HepG2 (cell line): Measurements from ENCODE around the gene TUBGCP6. TPM values are rescaled to one million over a fixed set of nuclear protein-coding genes. Genes with fewer than 3 reads are reported as not detected.

ENCODE experiments used
- ATAC-seq: fragments of 200-7000 bp; cut with Tn5 transposase; 3 replicates; pipeline ENCODE4 v1.9.1; 2020; ENCODE audit warnings: mild to moderate bottlenecking, moderate library complexity
- BruUV-seq: library from RNA; stranded (reverse); fragments of 400-500 nt; replicated peaks from 2 replicates; lab custom pipeline; 2021; lab: Mats Ljungman, UMichigan
- CTCF ChIA-PET: fragments of 300-600 bp; formaldehyde crosslinking; extraction: SDS; loops from one replicate; lab custom pipeline; 2021; ENCODE audit warnings: low total read pairs, inconsistent platforms, low intra/inter-chr PET ratio; lab: Yijun Ruan, JAX
- POLR2A ChIA-PET: fragments of 350-600 bp; sonication (Branson Sonifier 250); formaldehyde crosslinking; loops from one replicate; lab custom pipeline; 2020; ENCODE audit warnings: antibody characterized with exemption, inconsistent platforms; lab: Yijun Ruan, JAX
- DNase-seq: peaks from one replicate; pipeline ENCODE4 v3.0.0-alpha.2; 2015; ENCODE audit warnings: low spot score
- FAIRE-seq: peaks from 3 replicates; lab custom pipeline; 2011; peaks lifted over from hg19 to GRCh38; lab: Jason Lieb, UNC
- H2AFZ ChIP-seq: one replicate; pipeline ENCODE4 v1.6.1; 2011; ENCODE audit warnings: low read length, inconsistent platforms
- H3K27ac ChIP-seq: fragments of 300-600 bp; 3 replicates; pipeline ENCODE4 v1.8.0; 2011; ENCODE audit warnings: mixed run types, mild to moderate bottlenecking, mixed read lengths, low read length, inconsistent platforms; ENCODE audit not compliant: insufficient read depth; ENCODE audit errors: extremely low read length
- H3K27me3 ChIP-seq, 2 experiments: fragments of 200-600 bp in 1 of 2; 2 replicates in 1 of 2; 3 replicates in 1 of 2; pipeline versions ENCODE4 v1.6.0 to v1.8.0; 2011; ENCODE audit warnings: low read length in 2 of 2, mild to moderate bottlenecking in 2 of 2, moderate library complexity in 2 of 2, inconsistent platforms in 1 of 2; ENCODE audit not compliant: insufficient read depth in 2 of 2, control insufficient read depth in 1 of 2
- H3K36me3 ChIP-seq, 2 experiments: fragments of 200-600 bp in 1 of 2; replicated peaks in 1 of 2; 2 replicates in 1 of 2; 3 replicates in 1 of 2; pipeline versions ENCODE4 v1.5.1 to v1.8.0; 2011; ENCODE audit warnings: low read length in 2 of 2, inconsistent platforms in 1 of 2; ENCODE audit not compliant: insufficient read depth in 2 of 2, control insufficient read depth in 1 of 2
- H3K4me1 ChIP-seq: 2 replicates; pipeline ENCODE4 v1.5.1; 2012; ENCODE audit warnings: low read length, inconsistent platforms; ENCODE audit not compliant: insufficient read depth
- H3K4me2 ChIP-seq: 2 replicates; pipeline ENCODE4 v1.6.0; 2011; ENCODE audit warnings: low read depth, low read length, inconsistent platforms
- H3K4me3 ChIP-seq, 3 experiments: fragments of 200-600 bp in 1 of 3; sonication (generic), shearing (Covaris generic) in 1 of 3; replicated peaks in 1 of 3; 2 replicates each; pipeline ENCODE4 v1.5.1; 2011 to 2016; ENCODE audit warnings: low read length in 3 of 3, inconsistent platforms in 2 of 3, low read depth in 2 of 3, mild to moderate bottlenecking in 2 of 3, control low read depth in 1 of 3, mixed read lengths in 1 of 3; ENCODE audit not compliant: insufficient read depth in 1 of 3
- H3K79me2 ChIP-seq: one replicate; pipeline ENCODE4 v1.6.1; 2011; ENCODE audit warnings: low read length, inconsistent platforms; ENCODE audit not compliant: insufficient read depth
- H3K9ac ChIP-seq: 2 replicates; pipeline ENCODE4 v1.6.0; 2011; ENCODE audit warnings: mild to moderate bottlenecking, low read depth, low read length, inconsistent platforms; ENCODE audit not compliant: insufficient read depth
- H3K9me3 ChIP-seq: 2 replicates; pipeline ENCODE4 v1.5.1; 2012; ENCODE audit warnings: mild to moderate bottlenecking, low read length
- H4K20me1 ChIP-seq: 2 replicates; pipeline ENCODE4 v1.6.0; 2011; ENCODE audit warnings: inconsistent platforms, mild to moderate bottlenecking, low read length, moderate library complexity; ENCODE audit not compliant: insufficient read depth
- AGO2 ChIP-seq: fragments of 200-400 bp; formaldehyde crosslinking; optimal IDR thresholded peaks from 2 replicates; pipeline ENCODE3; 2017; ENCODE audit warnings: mild to moderate bottlenecking, low read depth, low read length, moderate library complexity
- WGBS: methylation state at CpG from one replicate; pipeline ENCODE4 v1.1.6; 2017; ENCODE audit warnings: low lambda C conversion rate; 5-methylcytosine and 5-hydroxymethylcytosine counted together
- in situ Hi-C: cut with HindIII; loops from 2 replicates; pipeline ENCODE4 v1.10.0; 2017; ENCODE audit warnings: low pct_unique_long_range_greater_than_20kb; ENCODE audit not compliant: extremely low pct_ligation_motif_present
- intact Hi-C: fragments of 100-400 bp; cut with micrococcal nuclease; formaldehyde crosslinking; loops from one replicate; pipeline ENCODE4 v1.10.0; 2022; ENCODE audit not compliant: unreplicated experiment
- polyA plus RNA-seq, 8 experiments: library from polyadenylated mRNA; depleted of rRNA in 3 of 8; stranded (reverse) in 7 of 8; unstranded in 1 of 8; fragments of >200 nt; fragmentation: Illumina TruSeq in 4 of 8; extraction: Trizol in 4 of 8; gene quantifications; 2 replicates each; pipeline versions ENCODE4 v1.2.1 to v1.2.3, GENCODE V29; 2011 to 2016; ENCODE audit warnings: low read depth in 4 of 8, missing spikeins in 1 of 8, mixed read lengths in 1 of 8; ENCODE audit not compliant: insufficient read depth in 1 of 8
- total RNA-seq, 5 experiments: library from RNA; depleted of rRNA; stranded (reverse); fragments of >200 nt; fragmentation: Illumina TruSeq; extraction: Trizol; gene quantifications; 2 replicates each; pipeline ENCODE4 v1.2.3, GENCODE V29; 2016; ENCODE audit warnings: low read depth in 1 of 5
- TF ChIP-seq, protein P1 (sequence below): sonication (generic); formaldehyde crosslinking; IDR thresholded peaks from 2 replicates; pipeline ENCODE4 v1.8.1; 2023; ENCODE audit warnings: mild to moderate bottlenecking, missing genetic modification reagents
- TF ChIP-seq, protein P2 (sequence below): sonication (generic); formaldehyde crosslinking; IDR thresholded peaks from 2 replicates; pipeline ENCODE4 v1.4.0; 2020; ENCODE audit warnings: missing genetic modification reagents, borderline replicate concordance

TUBGCP6 gene
- total and polyA plus RNA-seq, 2 of the 13 experiments (the other 11 are each of a cell fraction or from before 2014, with no cell fraction given): 14.6 to 15.7 TPM

DNA sequence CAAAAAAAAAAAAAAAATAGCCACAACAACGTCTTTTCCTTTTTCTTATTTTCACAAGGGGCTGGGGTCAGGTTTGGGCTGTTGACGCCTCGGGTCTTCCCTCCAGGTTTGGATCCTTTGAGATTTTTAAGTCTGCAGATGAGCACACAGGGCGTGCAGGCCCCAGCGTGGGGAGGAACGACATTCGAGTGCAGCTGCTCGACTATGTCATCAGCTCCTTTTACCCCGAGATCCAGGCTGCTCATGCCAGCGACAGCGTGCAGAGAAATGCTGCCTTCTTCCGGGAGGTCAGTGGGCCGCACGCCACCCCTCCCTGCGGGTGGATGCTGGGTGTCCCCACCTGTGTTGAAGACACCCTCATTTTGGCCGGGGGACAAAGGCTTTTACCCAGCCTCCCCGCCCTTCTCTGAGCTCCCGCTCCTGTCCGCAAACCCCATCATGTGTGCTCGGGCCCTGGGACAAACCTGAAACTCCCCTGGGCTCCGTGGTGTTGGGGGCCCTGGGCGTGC lies 36.3 kb downstream of the TUBGCP6 start:
- Histone ChIP-seq H3K4me3 (no peak overlapping the region), H4K20me1 (no peaks in the 10 kb centered on the region; the same call in 1 of the 2 replicates), H3K27me3 (no peaks in the 10 kb centered on the region), H3K27ac (no peak overlapping the region), H3K9me3 (no peaks in the 10 kb centered on the region), H3K4me2 (no peak overlapping the region), H3K79me2 (peaks cover 21% of the 10 kb centered on the region), H3K36me3 (peaks cover 10 to 44% of the 10 kb centered on the region in 2 experiments; a peak in 4 of 5 replicates), H2AFZ (no peak overlapping the region)
- ChIA-PET POLR2A (no interaction called here), CTCF (interaction anchor here (0.9 to 2.5 kb wide), 2 partner anchors 59 to 60 kb away, joined by 3 to 39 read pairs; no protein-coding TSS in a partner anchor)
- WGBS: 98% methylated on average over 16 of the region's 22 CpGs
- FAIRE-seq (no peak), DNase-seq (no peak)
- intact Hi-C loops: no loop called here
- in situ Hi-C loops: loop anchor here (5.0 kb wide), 1 partner anchor 61 kb away; no protein-coding TSS in a partner anchor
- TF ChIP-seq, protein P1, sequence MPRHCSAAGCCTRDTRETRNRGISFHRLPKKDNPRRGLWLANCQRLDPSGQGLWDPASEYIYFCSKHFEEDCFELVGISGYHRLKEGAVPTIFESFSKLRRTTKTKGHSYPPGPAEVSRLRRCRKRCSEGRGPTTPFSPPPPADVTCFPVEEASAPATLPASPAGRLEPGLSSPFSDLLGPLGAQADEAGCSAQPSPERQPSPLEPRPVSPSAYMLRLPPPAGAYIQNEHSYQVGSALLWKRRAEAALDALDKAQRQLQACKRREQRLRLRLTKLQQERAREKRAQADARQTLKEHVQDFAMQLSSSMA: no peak
- TF ChIP-seq, all 625 proteins: peak for 0
- Histone ChIP-seq H3K9ac (no peak overlapping the region), H3K4me1 (peaks cover 22% of the 10 kb centered on the region; the same call in 1 of the 2 replicates)
- ATAC-seq: no peak
- no TSS peak for BruUV-seq

DNA sequence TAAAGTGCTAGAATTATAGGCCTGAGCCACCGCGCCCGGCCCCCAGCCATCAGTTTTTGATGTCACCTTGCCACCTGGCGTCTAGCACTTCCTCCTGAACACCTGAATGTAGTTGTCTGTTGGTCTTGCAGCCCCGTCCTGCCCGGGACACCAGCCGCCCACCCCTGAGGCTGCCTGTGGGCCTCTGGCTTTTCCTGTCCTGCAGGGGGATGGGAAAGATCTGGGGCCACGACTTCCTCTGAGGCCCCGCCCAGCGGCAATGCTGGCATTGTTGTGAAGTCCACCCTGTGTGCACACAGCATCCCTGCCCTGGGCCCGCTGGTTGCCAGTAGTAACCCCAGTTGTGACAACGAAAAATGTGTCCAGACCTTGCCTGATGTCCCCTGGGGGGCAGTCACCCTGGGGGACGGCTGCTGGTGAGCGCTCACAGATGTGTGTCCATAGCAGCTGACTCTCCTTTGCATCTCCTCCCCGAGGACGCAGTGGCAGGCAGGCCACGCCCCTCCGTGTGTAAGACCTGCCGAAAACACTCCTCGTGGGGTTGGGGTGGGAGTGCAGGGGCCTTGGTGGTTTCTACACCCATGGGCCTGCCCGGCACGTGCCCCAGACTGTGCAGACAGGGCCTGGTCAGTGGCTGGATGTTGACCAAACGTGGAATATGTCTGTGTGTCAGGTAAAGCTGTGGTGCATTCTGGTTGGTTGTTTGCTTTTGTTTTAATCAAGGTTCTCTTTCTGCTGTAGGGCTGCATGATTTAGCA lies 37.3 kb downstream of the TUBGCP6 start:
- peaks cover 28% of the 10 kb centered on the region for H3K4me1 ChIP-seq
- H3K27me3 ChIP-seq: no peaks in the 10 kb centered on the region
- no peak overlapping the region for H3K27ac ChIP-seq
- FAIRE-seq: no peak
- ATAC-seq: no peak
- H3K9me3 ChIP-seq: no peaks in the 10 kb centered on the region
- H3K79me2 ChIP-seq: peaks cover 15% of the 10 kb centered on the region
- no TSS peak for BruUV-seq
- H3K36me3 ChIP-seq: peaks cover 6 to 38% of the 10 kb centered on the region in 2 experiments; a peak in 4 of 5 replicates
- WGBS: 99% methylated on average over 10 of the region's 23 CpGs
- H4K20me1 ChIP-seq: peaks cover 2% of the 10 kb centered on the region; the same call in 1 of the 2 replicates
- ChIA-PET CTCF (interaction anchor here (0.9 kb wide), 2 partner anchors 58 kb away, joined by 3 to 5 read pairs; no protein-coding TSS in a partner anchor), POLR2A (interaction anchor here (1.2 kb wide), 1 partner anchor 62 kb away, joined by 3 read pairs; no protein-coding TSS in a partner anchor)
- no peak overlapping the region for H2AFZ ChIP-seq
- intact Hi-C loops (no loop called here), in situ Hi-C loops (loop anchor here (5.0 kb wide), 1 partner anchor 60 kb away; no protein-coding TSS in a partner anchor)
- no peak for DNase-seq
- no peak overlapping the region for H3K4me3 ChIP-seq
- no peak overlapping the region for H3K4me2 ChIP-seq
- H3K9ac ChIP-seq: no peak overlapping the region
- TF ChIP-seq, protein P2, sequence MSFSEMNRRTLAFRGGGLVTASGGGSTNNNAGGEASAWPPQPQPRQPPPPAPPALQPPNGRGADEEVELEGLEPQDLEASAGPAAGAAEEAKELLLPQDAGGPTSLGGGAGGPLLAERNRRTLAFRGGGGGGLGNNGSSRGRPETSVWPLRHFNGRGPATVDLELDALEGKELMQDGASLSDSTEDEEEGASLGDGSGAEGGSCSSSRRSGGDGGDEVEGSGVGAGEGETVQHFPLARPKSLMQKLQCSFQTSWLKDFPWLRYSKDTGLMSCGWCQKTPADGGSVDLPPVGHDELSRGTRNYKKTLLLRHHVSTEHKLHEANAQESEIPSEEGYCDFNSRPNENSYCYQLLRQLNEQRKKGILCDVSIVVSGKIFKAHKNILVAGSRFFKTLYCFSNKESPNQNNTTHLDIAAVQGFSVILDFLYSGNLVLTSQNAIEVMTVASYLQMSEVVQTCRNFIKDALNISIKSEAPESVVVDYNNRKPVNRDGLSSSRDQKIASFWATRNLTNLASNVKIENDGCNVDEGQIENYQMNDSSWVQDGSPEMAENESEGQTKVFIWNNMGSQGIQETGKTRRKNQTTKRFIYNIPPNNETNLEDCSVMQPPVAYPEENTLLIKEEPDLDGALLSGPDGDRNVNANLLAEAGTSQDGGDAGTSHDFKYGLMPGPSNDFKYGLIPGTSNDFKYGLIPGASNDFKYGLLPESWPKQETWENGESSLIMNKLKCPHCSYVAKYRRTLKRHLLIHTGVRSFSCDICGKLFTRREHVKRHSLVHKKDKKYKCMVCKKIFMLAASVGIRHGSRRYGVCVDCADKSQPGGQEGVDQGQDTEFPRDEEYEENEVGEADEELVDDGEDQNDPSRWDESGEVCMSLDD (CRISPR knock-in tag): no peak
- TF ChIP-seq AGO2: peak; percentile 46
